T-cell (primary cell): ENCODE measurements around the gene DOCK11. TPM values are rescaled to one million over a fixed set of nuclear protein-coding genes. Genes with fewer than 3 reads are reported as not detected.
A peak's percentile ranks its signal among the peaks of the same experiment; 100 is the strongest.
"Not testable (repeated sequence)": the region's sequence is repeated elsewhere in the genome, so short reads cannot be mapped to it uniquely, and the experiment has no call there.

Source experiments
- ATAC-seq, 4 experiments: fragments of 200-7000 bp in 3 of 4; fragments of 150-1000 bp in 1 of 4; cut with Tn5 transposase; replicated peaks in 1 of 4; 1 replicate in 3 of 4; 2 replicates in 1 of 4; pipeline ENCODE4 v1.10.0; 2021; ENCODE audit warnings: moderate library complexity in 3 of 4, mild to moderate bottlenecking in 2 of 4, moderate number of reproducible peaks in 1 of 4
- CTCF ChIA-PET, 2 donors: fragments of 300-600 bp; sonication (Branson Sonifier 250); formaldehyde crosslinking; loops; one replicate each; lab custom pipeline; 2022; ENCODE audit warnings: antibody characterized with exemption in 2 of 2; lab: Charles Lee
- POLR2A ChIA-PET, 2 donors: fragments of 300-600 bp; sonication (Branson Sonifier 250); formaldehyde crosslinking; loops; one replicate each; lab custom pipeline; 2022; ENCODE audit warnings: antibody characterized with exemption in 2 of 2; lab: Charles Lee
- DNase-seq, 35 experiments: peaks; one replicate each; pipeline versions ENCODE4 v3.0.0 to v3.0.0-alpha.2; 2013 to 2023
- H3K27ac ChIP-seq: one replicate; pipeline ENCODE4 v1.5.1; 2013; ENCODE audit warnings: low read length
- H3K27me3 ChIP-seq, 2 experiments: replicated peaks in 1 of 2; 1 replicate in 1 of 2; 2 replicates in 1 of 2; pipeline versions ENCODE4 v1.6.1 to v1.7.0; 2013; ENCODE audit warnings: low read length in 1 of 2, mixed read lengths in 1 of 2; ENCODE audit not compliant: control insufficient read depth in 2 of 2, insufficient read depth in 2 of 2; ENCODE audit errors: extremely low read depth in 1 of 2
- H3K36me3 ChIP-seq, 2 donors: 1 replicate in 1 of 2; 2 replicates in 1 of 2; pipeline versions ENCODE4 v1.6.1 to v1.7.0; 2013; ENCODE audit warnings: low read length in 1 of 2; ENCODE audit not compliant: control insufficient read depth in 2 of 2, insufficient read depth in 1 of 2; ENCODE audit errors: extremely low read depth in 1 of 2
- H3K4me1 ChIP-seq, 2 experiments: 1 replicate in 1 of 2; 2 replicates in 1 of 2; pipeline versions ENCODE4 v1.6.1 to v1.7.0; 2013; ENCODE audit warnings: low read length in 2 of 2, mixed read lengths in 1 of 2; ENCODE audit not compliant: insufficient read depth in 2 of 2, control insufficient read depth in 1 of 2; ENCODE audit errors: extremely low read depth in 1 of 2
- H3K4me3 ChIP-seq, 2 donors: 1 replicate in 1 of 2; 2 replicates in 1 of 2; pipeline versions ENCODE4 v1.5.1 to v1.7.0; 2013; ENCODE audit warnings: mild to moderate bottlenecking in 2 of 2, low read length in 1 of 2, moderate library complexity in 1 of 2; ENCODE audit not compliant: control insufficient read depth in 1 of 2; ENCODE audit errors: extremely low read depth in 1 of 2
- H3K9me3 ChIP-seq: 2 replicates; pipeline ENCODE4 v1.7.0; 2013
- H3K27ac Mint-ChIP-seq, 2 donors: one replicate each; pipeline ENCODE4 v1.8.0; 2020 to 2021; ENCODE audit warnings: mild to moderate bottlenecking in 2 of 2, mixed read lengths in 2 of 2
- H3K27me3 Mint-ChIP-seq, 2 donors: one replicate each; pipeline ENCODE4 v1.8.0; 2021 to 2022; ENCODE audit warnings: mixed read lengths in 2 of 2
- H3K36me3 Mint-ChIP-seq: one replicate; pipeline ENCODE4 v1.8.0; 2021; ENCODE audit warnings: mixed read lengths
- H3K4me1 Mint-ChIP-seq, 3 donors: one replicate each; pipeline ENCODE4 v1.8.0; 2020 to 2022; ENCODE audit warnings: mixed read lengths in 3 of 3, mild to moderate bottlenecking in 1 of 3
- H3K4me3 Mint-ChIP-seq, 3 donors: one replicate each; pipeline ENCODE4 v1.8.0; 2020 to 2022; ENCODE audit warnings: mild to moderate bottlenecking in 3 of 3, mixed read lengths in 3 of 3, moderate library complexity in 3 of 3
- H3K9me3 Mint-ChIP-seq, 3 donors: one replicate each; pipeline ENCODE4 v1.8.0; 2020 to 2022; ENCODE audit warnings: mixed read lengths in 3 of 3
- WGBS: methylation state at CpG from one replicate; pipeline ENCODE4 v1.1.5; 2013; ENCODE audit warnings: missing lambda C conversion rate; ENCODE audit not compliant: insufficient coverage; 5-methylcytosine and 5-hydroxymethylcytosine counted together
- total RNA-seq, 35 experiments: library from RNA in 6 of 35; stranded (reverse) in 6 of 35; fragments of 120-200 nt in 1 of 35; gene quantifications; one replicate each; pipeline versions ENCODE4 v1.2.1 to v1.2.4 and lab custom pipeline; 2013 to 2026

Gene DOCK11
- total RNA-seq, 5 donors from 2014 or later (not counting 1 experiment from before 2014, with no cell fraction given): 90.7 to 102 (median 94.5) TPM

- POLR2A ChIA-PET: interaction anchor here in 1 of 2 donors (0.5 kb wide), 1 partner anchor 61 kb away, joined by 3 read pairs; no protein-coding TSS in a partner anchor
- DNase-seq (no peak), ATAC-seq (no peak)
- CTCF ChIA-PET: no interaction called here
- WGBS: no CpG with 5 or more reads among the region's 3 CpGs
- peaks cover 52% of the 10 kb centered on the region for H3K36me3 Mint-ChIP-seq
- no peak overlapping the region for H3K27ac ChIP-seq
- no peaks in the 10 kb centered on the region for H3K9me3 Mint-ChIP-seq
- H3K27me3 Mint-ChIP-seq: peaks cover 0 to 6% of the 10 kb centered on the region in 2 donors
- peaks cover 0 to 63% of the 10 kb centered on the region in 2 donors for H3K36me3 ChIP-seq
- no peak overlapping the region for H3K27ac Mint-ChIP-seq
- H3K4me1 ChIP-seq: no peaks in the 10 kb centered on the region
- no peaks in the 10 kb centered on the region for H3K4me1 Mint-ChIP-seq
- H3K4me3 ChIP-seq: no peak overlapping the region
- H3K9me3 ChIP-seq: no peaks in the 10 kb centered on the region
- no peak overlapping the region for H3K4me3 Mint-ChIP-seq
- H3K27me3 ChIP-seq: no peaks in the 10 kb centered on the region
Measured at GRCh38 chrX:118585296-118585695, 89.7 kb downstream of the DOCK11 start.

GRCh38 chrX:118586206-118586605, 90.6 kb downstream of the DOCK11 start:
- H3K4me1 ChIP-seq, POLR2A ChIA-PET, H3K4me3 ChIP-seq, H3K4me1 Mint-ChIP-seq, H3K27me3 Mint-ChIP-seq, H3K9me3 Mint-ChIP-seq, H3K27me3 ChIP-seq, H3K9me3 ChIP-seq, H3K4me3 Mint-ChIP-seq, ATAC-seq, H3K27ac ChIP-seq: not testable (repeated sequence)
- DNase-seq: peak in 1 of 35 experiments; percentile 2
- peaks cover 53% of the 10 kb centered on the region for H3K36me3 Mint-ChIP-seq
- CTCF ChIA-PET: interaction anchor here in 1 of 2 donors (0.5 kb wide), 1 partner anchor 15 kb away, joined by 5 read pairs; no protein-coding TSS in a partner anchor
- no CpG with 5 or more reads among the region's 7 CpGs for WGBS
- peak overlapping the region in 1 of 2 donors; percentile 15 for H3K27ac Mint-ChIP-seq
- peaks cover 0 to 69% of the 10 kb centered on the region in 2 donors for H3K36me3 ChIP-seq

GRCh38 chrX:118588715-118589114, 93.1 kb downstream of the DOCK11 start:
- H3K36me3 Mint-ChIP-seq: peaks cover 49% of the 10 kb centered on the region
- no peaks in the 10 kb centered on the region for H3K9me3 ChIP-seq
- peak overlapping the region in 1 of 2 donors; percentile 30 for H3K27ac Mint-ChIP-seq
- ChIA-PET POLR2A (no interaction called here), CTCF (no interaction called here)
- no CpG with 5 or more reads among the region's 3 CpGs for WGBS
- H3K36me3 ChIP-seq: peaks cover 0 to 68% of the 10 kb centered on the region in 2 donors
- H3K4me1 ChIP-seq: no peaks in the 10 kb centered on the region
- H3K27me3 Mint-ChIP-seq: no peaks in the 10 kb centered on the region
- no peak overlapping the region for H3K27ac ChIP-seq
- no peak overlapping the region for H3K4me3 ChIP-seq
- H3K9me3 Mint-ChIP-seq: no peaks in the 10 kb centered on the region
- DNase-seq (no peak), ATAC-seq (no peak)
- H3K27me3 ChIP-seq: no peaks in the 10 kb centered on the region
- no peak overlapping the region for H3K4me3 Mint-ChIP-seq
- H3K4me1 Mint-ChIP-seq: peaks cover 0 to 5% (median 0%) of the 10 kb centered on the region in 3 donors

- H3K9me3 ChIP-seq: no peaks in the 10 kb centered on the region
- H3K4me1 Mint-ChIP-seq: peaks cover 0 to 5% (median under 1%) of the 10 kb centered on the region in 3 donors
- no peak for ATAC-seq
- no peak overlapping the region for H3K4me3 ChIP-seq
- H3K4me1 ChIP-seq: no peaks in the 10 kb centered on the region
- H3K27ac ChIP-seq: no peak overlapping the region
- H3K36me3 ChIP-seq: peaks cover 0 to 70% of the 10 kb centered on the region in 2 donors
- POLR2A ChIA-PET: no interaction called here
- H3K27ac Mint-ChIP-seq: peak overlapping the region in 1 of 2 donors; percentile 30
- H3K4me3 Mint-ChIP-seq: no peak overlapping the region
- DNase-seq: no peak
- H3K36me3 Mint-ChIP-seq: peaks cover 50% of the 10 kb centered on the region
- H3K27me3 ChIP-seq: no peaks in the 10 kb centered on the region
- H3K27me3 Mint-ChIP-seq: no peaks in the 10 kb centered on the region
- CTCF ChIA-PET: interaction anchor here in 1 of 2 donors (0.6 to 1.2 kb wide), 2 partner anchors 13 to 106 kb away, joined by 5 to 7 read pairs; no protein-coding TSS in a partner anchor
- no CpG with 5 or more reads among the region's 1 CpG for WGBS
- H3K9me3 Mint-ChIP-seq: no peaks in the 10 kb centered on the region
Measured at GRCh38 chrX:118589227-118589626, 93.6 kb downstream of the DOCK11 start.

GRCh38 chrX:118593407-118593806, 97.8 kb downstream of the DOCK11 start:
- H3K27ac Mint-ChIP-seq: peak overlapping the region; percentile 14 to 52
- Histone ChIP-seq H3K27ac (no peak overlapping the region), H3K4me1 (no peaks in the 10 kb centered on the region), H3K36me3 (peaks cover 0 to 70% of the 10 kb centered on the region in 2 donors), H3K4me3 (no peak overlapping the region), H3K9me3 (no peaks in the 10 kb centered on the region), H3K27me3 (no peaks in the 10 kb centered on the region)
- POLR2A ChIA-PET: no interaction called here
- CTCF ChIA-PET: interaction anchor here in 1 of 2 donors (1.2 kb wide), 1 partner anchor 9 kb away, joined by 3 read pairs; no protein-coding TSS in a partner anchor
- no CpG with 5 or more reads among the region's 3 CpGs for WGBS
- peaks cover 54% of the 10 kb centered on the region for H3K36me3 Mint-ChIP-seq
- H3K4me3 Mint-ChIP-seq: no peak overlapping the region
- H3K4me1 Mint-ChIP-seq: peaks cover 0 to 14% (median 8%) of the 10 kb centered on the region in 3 donors
- no peaks in the 10 kb centered on the region for H3K9me3 Mint-ChIP-seq
- peaks cover 0 to 4% of the 10 kb centered on the region in 2 donors for H3K27me3 Mint-ChIP-seq
- DNase-seq: no peak
- no peak for ATAC-seq

GRCh38 chrX:118594697-118595420, 99.2 kb downstream of the DOCK11 start:
- Histone ChIP-seq H3K4me3 (no peak overlapping the region), H3K9me3 (no peaks in the 10 kb centered on the region), H3K27me3 (no peaks in the 10 kb centered on the region), H3K27ac (peak overlapping the region; percentile 10), H3K4me1 (no peaks in the 10 kb centered on the region), H3K36me3 (peaks cover 0 to 63% of the 10 kb centered on the region in 2 donors)
- DNase-seq (no peak), ATAC-seq (no peak)
- no peaks in the 10 kb centered on the region for H3K9me3 Mint-ChIP-seq
- peaks cover 50% of the 10 kb centered on the region for H3K36me3 Mint-ChIP-seq
- H3K4me3 Mint-ChIP-seq: no peak overlapping the region
- POLR2A ChIA-PET: interaction anchor here in 1 of 2 donors (0.5 kb wide), 1 partner anchor 29 kb away, joined by 3 read pairs; no protein-coding TSS in a partner anchor
- CTCF ChIA-PET: interaction anchor here in 1 of 2 donors (0.6 kb wide), 1 partner anchor 11 kb away, joined by 3 read pairs; no protein-coding TSS in a partner anchor
- peak overlapping the region; percentile 30 to 80 for H3K27ac Mint-ChIP-seq
- H3K4me1 Mint-ChIP-seq: peaks cover 0 to 14% (median 8%) of the 10 kb centered on the region in 3 donors
- H3K27me3 Mint-ChIP-seq: peaks cover 0 to 4% of the 10 kb centered on the region in 2 donors
- WGBS: no CpG with 5 or more reads among the region's 4 CpGs
